ENCODE measurements around the gene LCLAT1.

- TF ChIP-seq, protein P1, sequence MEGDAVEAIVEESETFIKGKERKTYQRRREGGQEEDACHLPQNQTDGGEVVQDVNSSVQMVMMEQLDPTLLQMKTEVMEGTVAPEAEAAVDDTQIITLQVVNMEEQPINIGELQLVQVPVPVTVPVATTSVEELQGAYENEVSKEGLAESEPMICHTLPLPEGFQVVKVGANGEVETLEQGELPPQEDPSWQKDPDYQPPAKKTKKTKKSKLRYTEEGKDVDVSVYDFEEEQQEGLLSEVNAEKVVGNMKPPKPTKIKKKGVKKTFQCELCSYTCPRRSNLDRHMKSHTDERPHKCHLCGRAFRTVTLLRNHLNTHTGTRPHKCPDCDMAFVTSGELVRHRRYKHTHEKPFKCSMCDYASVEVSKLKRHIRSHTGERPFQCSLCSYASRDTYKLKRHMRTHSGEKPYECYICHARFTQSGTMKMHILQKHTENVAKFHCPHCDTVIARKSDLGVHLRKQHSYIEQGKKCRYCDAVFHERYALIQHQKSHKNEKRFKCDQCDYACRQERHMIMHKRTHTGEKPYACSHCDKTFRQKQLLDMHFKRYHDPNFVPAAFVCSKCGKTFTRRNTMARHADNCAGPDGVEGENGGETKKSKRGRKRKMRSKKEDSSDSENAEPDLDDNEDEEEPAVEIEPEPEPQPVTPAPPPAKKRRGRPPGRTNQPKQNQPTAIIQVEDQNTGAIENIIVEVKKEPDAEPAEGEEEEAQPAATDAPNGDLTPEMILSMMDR (conservative IDR thresholded peaks at IDR 0.05; ENCODE audit: low read length), result no peak
- no peak for TF ChIP-seq EZH2phosphoT487 (IDR thresholded peaks at IDR 0.05; ENCODE audit: borderline replicate concordance)
Observed at GRCh38 chr2:30680121-30680520, 233.1 kb downstream of the LCLAT1 start.

Measured in Loucy (cell line).